ENCODE data around the gene ATP6V0E1. TPM values are rescaled to one million over a fixed set of nuclear protein-coding genes. Genes with fewer than 3 reads are reported as not detected.

Gene ATP6V0E1
- total RNA-seq, 2 donors from 2014 or later = 171 to 232 TPM

DNA sequence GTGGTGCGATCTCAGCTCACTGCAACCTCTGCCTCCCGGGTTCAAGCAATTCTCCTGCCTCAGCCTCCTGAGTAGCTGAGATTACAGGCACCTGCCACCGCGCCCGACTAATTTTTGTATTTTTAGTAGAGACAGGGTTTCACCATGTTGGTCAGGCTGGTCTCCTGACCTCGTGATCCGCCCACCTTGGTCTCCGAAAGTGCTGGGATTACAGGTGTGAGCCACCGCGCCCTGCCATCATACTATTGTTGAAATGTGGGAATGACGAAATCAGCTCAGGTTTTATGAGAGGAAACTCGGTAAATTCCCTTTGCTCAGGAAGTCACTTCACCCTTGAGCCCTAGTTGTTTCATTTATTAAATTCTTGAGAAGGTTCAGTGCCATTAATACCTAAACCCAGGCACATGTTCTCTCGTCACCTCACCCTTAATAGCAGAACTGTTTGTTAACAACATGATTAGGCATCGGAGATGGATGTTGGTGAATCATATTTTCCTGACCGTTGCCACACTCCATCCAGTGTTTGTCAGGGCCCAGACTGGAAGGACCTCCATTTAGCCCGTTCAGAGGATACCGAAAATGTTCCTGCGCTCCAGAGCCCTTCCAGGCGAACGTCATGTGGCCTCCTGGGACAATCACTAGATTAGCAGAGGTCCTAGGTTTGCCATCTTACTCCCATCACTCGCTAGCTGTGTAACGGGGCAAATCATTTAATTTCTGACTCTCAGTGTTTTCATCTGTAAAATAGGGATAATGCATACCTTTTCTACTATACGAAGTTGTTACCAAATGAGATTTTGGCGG is 52.5 kb downstream of the ATP6V0E1 start:
- no peaks in the 10 kb centered on the region for H3K9me3 ChIP-seq
- H3K27ac ChIP-seq = no peak overlapping the region
- no peaks in the 10 kb centered on the region for H3K36me3 ChIP-seq
- TF ChIP-seq, protein P1, sequence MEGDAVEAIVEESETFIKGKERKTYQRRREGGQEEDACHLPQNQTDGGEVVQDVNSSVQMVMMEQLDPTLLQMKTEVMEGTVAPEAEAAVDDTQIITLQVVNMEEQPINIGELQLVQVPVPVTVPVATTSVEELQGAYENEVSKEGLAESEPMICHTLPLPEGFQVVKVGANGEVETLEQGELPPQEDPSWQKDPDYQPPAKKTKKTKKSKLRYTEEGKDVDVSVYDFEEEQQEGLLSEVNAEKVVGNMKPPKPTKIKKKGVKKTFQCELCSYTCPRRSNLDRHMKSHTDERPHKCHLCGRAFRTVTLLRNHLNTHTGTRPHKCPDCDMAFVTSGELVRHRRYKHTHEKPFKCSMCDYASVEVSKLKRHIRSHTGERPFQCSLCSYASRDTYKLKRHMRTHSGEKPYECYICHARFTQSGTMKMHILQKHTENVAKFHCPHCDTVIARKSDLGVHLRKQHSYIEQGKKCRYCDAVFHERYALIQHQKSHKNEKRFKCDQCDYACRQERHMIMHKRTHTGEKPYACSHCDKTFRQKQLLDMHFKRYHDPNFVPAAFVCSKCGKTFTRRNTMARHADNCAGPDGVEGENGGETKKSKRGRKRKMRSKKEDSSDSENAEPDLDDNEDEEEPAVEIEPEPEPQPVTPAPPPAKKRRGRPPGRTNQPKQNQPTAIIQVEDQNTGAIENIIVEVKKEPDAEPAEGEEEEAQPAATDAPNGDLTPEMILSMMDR (IDR thresholded peaks at IDR 0.05) = no peak
- TF ChIP-seq POLR2AphosphoS5 (IDR thresholded peaks at IDR 0.05) = no peak
- TF ChIP-seq POLR2A (IDR thresholded peaks at IDR 0.05) = no peak
- H3K27me3 ChIP-seq (replicated peaks; ENCODE audit: insufficient read depth) = no peaks in the 10 kb centered on the region
- no peaks in the 10 kb centered on the region for H3K4me1 ChIP-seq (replicated peaks)
- intact Hi-C loops (cut with DNase I) = no loop called here
- DNase-seq (ENCODE audit: low spot score) = no peak
- H3K4me3 ChIP-seq = no peak overlapping the region
- 86% methylated on average over 24 of the region's 24 CpGs for WGBS

DNA sequence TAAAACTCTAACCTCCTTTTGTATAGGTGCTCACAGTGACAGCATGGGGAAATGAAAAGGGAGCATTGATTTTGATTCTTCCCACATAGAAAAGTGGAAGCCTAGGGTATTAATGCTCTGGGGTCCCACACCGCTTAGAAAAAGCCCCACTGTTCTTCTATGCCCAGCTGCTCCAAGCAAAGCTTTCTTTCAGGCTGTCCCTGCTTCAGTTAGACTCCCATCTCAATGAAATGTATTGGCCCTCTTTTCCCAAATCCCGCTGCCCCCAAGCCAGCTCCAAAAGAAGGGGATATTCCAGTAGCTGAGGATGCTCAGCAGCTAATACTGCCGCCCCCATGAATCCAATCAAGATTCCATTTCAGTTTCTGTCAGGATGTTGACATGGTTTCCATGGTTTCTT is 55.6 kb downstream of the ATP6V0E1 start:
- H3K36me3 ChIP-seq = no peaks in the 10 kb centered on the region
- H3K27me3 ChIP-seq (replicated peaks; ENCODE audit: insufficient read depth) = no peaks in the 10 kb centered on the region
- intact Hi-C loops (cut with DNase I) = no loop called here
- no peak for DNase-seq (ENCODE audit: low spot score)
- TF ChIP-seq POLR2AphosphoS5 (IDR thresholded peaks at IDR 0.05) (no peak), POLR2A (IDR thresholded peaks at IDR 0.05) (no peak)
- TF ChIP-seq, protein P1 (IDR thresholded peaks at IDR 0.05) = no peak
- no peak overlapping the region for H3K27ac ChIP-seq
- H3K4me3 ChIP-seq = no peak overlapping the region
- H3K4me1 ChIP-seq (replicated peaks) = no peaks in the 10 kb centered on the region
- no peaks in the 10 kb centered on the region for H3K9me3 ChIP-seq
- WGBS = 88% methylated on average over 3 of the region's 3 CpGs

- no peak overlapping the region for H3K27ac ChIP-seq
- no peaks in the 10 kb centered on the region for H3K9me3 ChIP-seq
- H3K4me3 ChIP-seq = no peak overlapping the region
- H3K4me1 ChIP-seq (replicated peaks) = no peaks in the 10 kb centered on the region
- 96% methylated on average over 5 of the region's 5 CpGs for WGBS
- H3K27me3 ChIP-seq (replicated peaks; ENCODE audit: insufficient read depth) = no peaks in the 10 kb centered on the region
- no peak for DNase-seq (ENCODE audit: low spot score)
- TF ChIP-seq, protein P1 (IDR thresholded peaks at IDR 0.05) = no peak
- TF ChIP-seq POLR2A (IDR thresholded peaks at IDR 0.05) = no peak
- no peak for TF ChIP-seq POLR2AphosphoS5 (IDR thresholded peaks at IDR 0.05)
- H3K36me3 ChIP-seq = no peaks in the 10 kb centered on the region
- intact Hi-C loops (cut with DNase I) = no loop called here
Observed at GRCh38 chr5:173039964-173040363, 56.4 kb downstream of the ATP6V0E1 start.

DNA sequence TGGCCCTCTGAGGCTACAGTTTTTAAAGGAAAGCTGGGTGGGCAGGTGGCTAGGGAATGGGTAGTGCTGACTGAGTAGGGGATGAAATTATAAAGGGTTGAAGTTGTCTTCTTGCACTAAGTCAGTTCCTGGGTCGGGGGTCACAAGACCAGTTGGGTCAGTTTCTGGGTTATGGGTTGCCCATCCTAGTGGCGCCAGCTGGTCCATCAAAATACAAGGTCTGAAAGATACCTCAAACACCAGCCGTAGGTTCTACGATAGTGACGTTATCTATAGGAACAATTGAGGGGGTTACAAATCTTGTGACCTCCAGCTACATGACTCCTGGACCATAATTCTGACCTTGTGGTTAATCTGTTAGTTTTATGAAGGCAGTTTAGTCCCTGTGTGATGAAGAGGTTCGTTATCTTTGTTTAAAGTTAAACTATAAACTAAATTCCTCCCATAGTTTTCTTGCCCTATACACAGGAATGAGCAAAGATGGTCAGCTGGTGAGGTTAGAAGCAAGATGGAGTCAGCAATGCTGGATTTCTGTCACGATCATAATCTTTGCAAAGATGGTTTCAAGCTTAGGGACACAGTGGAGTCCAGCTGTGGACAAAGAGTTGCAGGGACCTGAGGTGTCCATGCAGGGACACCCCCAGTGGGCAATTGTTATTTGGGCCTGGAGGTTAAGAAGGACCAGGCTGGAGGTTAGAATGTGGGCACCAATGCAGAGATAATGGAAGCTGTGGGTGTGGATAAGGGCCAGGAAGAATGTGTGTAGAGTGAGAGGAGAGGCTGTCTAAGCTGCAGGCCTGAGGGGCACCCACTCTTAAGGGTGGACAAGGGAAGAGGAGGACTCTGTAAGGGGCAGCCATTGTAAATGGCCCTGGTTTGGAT is 58.6 kb downstream of the ATP6V0E1 start:
- Histone ChIP-seq H3K4me3 (no peak overlapping the region), H3K9me3 (no peaks in the 10 kb centered on the region), H3K27me3 (replicated peaks; ENCODE audit: insufficient read depth) (no peaks in the 10 kb centered on the region), H3K4me1 (replicated peaks) (no peaks in the 10 kb centered on the region), H3K36me3 (no peaks in the 10 kb centered on the region), H3K27ac (peak overlapping the region in 1 of 2 donors; percentile 4)
- intact Hi-C loops (cut with DNase I) = no loop called here
- no peak for DNase-seq (ENCODE audit: low spot score)
- TF ChIP-seq POLR2A (IDR thresholded peaks at IDR 0.05) (no peak), POLR2AphosphoS5 (IDR thresholded peaks at IDR 0.05) (no peak)
- TF ChIP-seq, protein P1 (IDR thresholded peaks at IDR 0.05) = no peak
- 63% methylated on average over 7 of the region's 7 CpGs for WGBS

Data from prostate gland (tissue), 2 donors.